ENCODE measurements around the gene RECQL. TPM values are rescaled to one million over a fixed set of nuclear protein-coding genes. Genes with fewer than 3 reads are reported as not detected.

Gene RECQL
- total RNA-seq, 6 experiments from 2014 or later = 8.9 to 21.2 (median 13.1) TPM

DNA sequence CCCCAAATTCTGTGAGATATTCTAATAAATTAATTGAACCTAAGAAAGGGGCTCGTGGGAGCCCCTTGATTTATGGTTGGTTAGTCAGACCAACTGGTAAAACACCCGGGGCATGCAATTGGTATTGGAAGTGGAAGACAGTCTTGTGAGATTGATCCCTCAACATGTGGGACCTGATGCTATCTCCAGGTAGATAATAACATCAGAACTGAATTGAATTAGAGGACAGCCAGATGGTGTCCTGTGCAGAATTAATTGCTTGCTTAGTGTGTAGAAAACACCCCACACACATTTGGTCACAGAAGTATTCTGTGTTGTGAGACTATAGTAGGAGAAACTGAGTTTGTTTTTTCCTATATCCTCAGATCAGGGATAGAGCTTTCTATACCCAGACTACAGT, 42.0 kb downstream of the RECQL start:
- no peak overlapping the region for H3K4me3 ChIP-seq
- TF ChIP-seq, protein P1, sequence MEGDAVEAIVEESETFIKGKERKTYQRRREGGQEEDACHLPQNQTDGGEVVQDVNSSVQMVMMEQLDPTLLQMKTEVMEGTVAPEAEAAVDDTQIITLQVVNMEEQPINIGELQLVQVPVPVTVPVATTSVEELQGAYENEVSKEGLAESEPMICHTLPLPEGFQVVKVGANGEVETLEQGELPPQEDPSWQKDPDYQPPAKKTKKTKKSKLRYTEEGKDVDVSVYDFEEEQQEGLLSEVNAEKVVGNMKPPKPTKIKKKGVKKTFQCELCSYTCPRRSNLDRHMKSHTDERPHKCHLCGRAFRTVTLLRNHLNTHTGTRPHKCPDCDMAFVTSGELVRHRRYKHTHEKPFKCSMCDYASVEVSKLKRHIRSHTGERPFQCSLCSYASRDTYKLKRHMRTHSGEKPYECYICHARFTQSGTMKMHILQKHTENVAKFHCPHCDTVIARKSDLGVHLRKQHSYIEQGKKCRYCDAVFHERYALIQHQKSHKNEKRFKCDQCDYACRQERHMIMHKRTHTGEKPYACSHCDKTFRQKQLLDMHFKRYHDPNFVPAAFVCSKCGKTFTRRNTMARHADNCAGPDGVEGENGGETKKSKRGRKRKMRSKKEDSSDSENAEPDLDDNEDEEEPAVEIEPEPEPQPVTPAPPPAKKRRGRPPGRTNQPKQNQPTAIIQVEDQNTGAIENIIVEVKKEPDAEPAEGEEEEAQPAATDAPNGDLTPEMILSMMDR (IDR thresholded peaks at IDR 0.05) = no peak
- no peak for TF ChIP-seq POLR2A (IDR thresholded peaks at IDR 0.05)
- no peaks in the 10 kb centered on the region for H3K9me3 ChIP-seq
- no peak overlapping the region for H3K27ac ChIP-seq
- intact Hi-C loops (cut with DNase I) = no loop called here
- ATAC-seq (no peak), DNase-seq (no peak)
- no peaks in the 10 kb centered on the region for H3K4me1 ChIP-seq
- H3K27me3 ChIP-seq = no peaks in the 10 kb centered on the region
- H3K36me3 ChIP-seq = peaks cover 0 to 64% (median 16%) of the 10 kb centered on the region in 4 donors
- WGBS (ENCODE audit: insufficient coverage, low coverage, low lambda C conversion rate, missing lambda C conversion rate) = 94% methylated on average over 2 of the region's 2 CpGs

DNA sequence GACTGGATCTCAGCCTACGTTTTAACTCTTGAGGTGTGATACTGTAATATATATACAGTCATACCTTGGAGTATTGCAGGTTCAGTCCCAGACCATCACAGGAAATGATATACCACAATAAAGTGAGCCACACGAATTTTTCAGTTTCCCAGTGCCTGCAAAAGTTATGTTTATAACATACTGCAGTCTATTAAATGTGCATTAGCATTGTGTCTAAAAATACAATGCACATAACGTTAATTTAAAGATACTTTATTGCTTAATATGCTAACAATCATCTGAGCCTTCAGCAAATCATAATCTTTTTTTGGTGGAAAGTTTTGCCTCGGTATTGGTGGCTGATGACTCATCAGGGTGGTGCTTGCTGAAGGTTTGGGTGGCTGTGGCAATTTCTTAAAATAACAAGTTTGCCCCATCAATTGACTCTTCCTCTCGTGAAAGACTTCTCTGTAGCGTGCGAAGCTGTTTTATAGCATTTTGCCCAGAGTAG, 45.1 kb downstream of the RECQL start:
- Histone ChIP-seq H3K4me3 (no peak overlapping the region), H3K4me1 (no peaks in the 10 kb centered on the region), H3K27me3 (no peaks in the 10 kb centered on the region), H3K9me3 (no peaks in the 10 kb centered on the region), H3K36me3 (peaks cover 0 to 44% (median 8%) of the 10 kb centered on the region in 4 donors), H3K27ac (no peak overlapping the region)
- DNase-seq (no peak), ATAC-seq (no peak)
- 59% methylated on average over 7 of the region's 7 CpGs for WGBS (ENCODE audit: insufficient coverage, low coverage, low lambda C conversion rate, missing lambda C conversion rate)
- TF ChIP-seq, protein P1 (IDR thresholded peaks at IDR 0.05) = no peak
- no peak for TF ChIP-seq POLR2A (IDR thresholded peaks at IDR 0.05)
- intact Hi-C loops (cut with DNase I) = no loop called here

GRCh38 chr12:21453312-21453852, 48.1 kb downstream of the RECQL start:
- Histone ChIP-seq H3K27me3 (no peaks in the 10 kb centered on the region), H3K9me3 (no peaks in the 10 kb centered on the region), H3K27ac (no peak overlapping the region), H3K4me3 (no peak overlapping the region), H3K4me1 (no peaks in the 10 kb centered on the region), H3K36me3 (peaks cover 0 to 47% (median 4%) of the 10 kb centered on the region in 4 donors)
- 81% methylated on average over 4 of the region's 4 CpGs for WGBS (ENCODE audit: insufficient coverage, low coverage, low lambda C conversion rate, missing lambda C conversion rate)
- DNase-seq (no peak), ATAC-seq (no peak)
- TF ChIP-seq, protein P1 (IDR thresholded peaks at IDR 0.05) = no peak
- TF ChIP-seq POLR2A (IDR thresholded peaks at IDR 0.05) = no peak
- intact Hi-C loops (cut with DNase I) = no loop called here

- 0% methylated on average over 1 of the region's 1 CpG for WGBS (ENCODE audit: insufficient coverage, low coverage, low lambda C conversion rate, missing lambda C conversion rate)
- H3K27me3 ChIP-seq = no peaks in the 10 kb centered on the region
- no peak overlapping the region for H3K4me3 ChIP-seq
- TF ChIP-seq POLR2A (IDR thresholded peaks at IDR 0.05) = no peak
- TF ChIP-seq, protein P1 (IDR thresholded peaks at IDR 0.05) = peak in 2 of 4 donors; percentile 22 to 27
- no peak overlapping the region for H3K27ac ChIP-seq
- peaks cover 0 to 44% (median 6%) of the 10 kb centered on the region in 4 donors for H3K36me3 ChIP-seq
- ATAC-seq (no peak), DNase-seq (no peak)
- no peaks in the 10 kb centered on the region for H3K4me1 ChIP-seq
- no peaks in the 10 kb centered on the region for H3K9me3 ChIP-seq
- intact Hi-C loops (cut with DNase I) = no loop called here
These were observed 49.9 kb downstream of the RECQL start for GRCh38 chr12:21451529-21451928.
